Vagina (tissue), 2 donors: ENCODE data around the gene PHTF2.

Source experiments
- CTCF ChIP-seq, 3 experiments: fragments of 450-650 bp in 2 of 3; fragments of 200-600 bp in 1 of 3; sonication (generic) in 1 of 3; IDR thresholded peaks; one replicate each; pipeline ENCODE4 v1.5.1; 2017 to 2019; ENCODE audit warnings: antibody characterized with exemption in 3 of 3, mild to moderate bottlenecking in 2 of 3, moderate library complexity in 2 of 3
- POLR2A ChIP-seq, 2 donors: fragments of 450-650 bp; IDR thresholded peaks; one replicate each; pipeline ENCODE4 v1.6.1; 2017; ENCODE audit warnings: antibody characterized with exemption in 2 of 2, mild to moderate bottlenecking in 2 of 2, moderate library complexity in 2 of 2

GRCh38 chr7:77866370-77866769 lies 67.8 kb downstream of the PHTF2 start:
- TF ChIP-seq CTCF (IDR thresholded peaks at IDR 0.05) (no peak), POLR2A (IDR thresholded peaks at IDR 0.05) (no peak)
